ENCODE results near the gene ETDA. TPM values are rescaled to one million over a fixed set of nuclear protein-coding genes. Genes with fewer than 3 reads are reported as not detected.
"Not testable (repeated sequence)": the region's sequence is repeated elsewhere in the genome, so short reads cannot be mapped to it uniquely, and the experiment has no call there.

ETDA gene
- total RNA-seq (2014; rRNA removed; shearing (Covaris generic)) = not detected in 2 replicates

DNA sequence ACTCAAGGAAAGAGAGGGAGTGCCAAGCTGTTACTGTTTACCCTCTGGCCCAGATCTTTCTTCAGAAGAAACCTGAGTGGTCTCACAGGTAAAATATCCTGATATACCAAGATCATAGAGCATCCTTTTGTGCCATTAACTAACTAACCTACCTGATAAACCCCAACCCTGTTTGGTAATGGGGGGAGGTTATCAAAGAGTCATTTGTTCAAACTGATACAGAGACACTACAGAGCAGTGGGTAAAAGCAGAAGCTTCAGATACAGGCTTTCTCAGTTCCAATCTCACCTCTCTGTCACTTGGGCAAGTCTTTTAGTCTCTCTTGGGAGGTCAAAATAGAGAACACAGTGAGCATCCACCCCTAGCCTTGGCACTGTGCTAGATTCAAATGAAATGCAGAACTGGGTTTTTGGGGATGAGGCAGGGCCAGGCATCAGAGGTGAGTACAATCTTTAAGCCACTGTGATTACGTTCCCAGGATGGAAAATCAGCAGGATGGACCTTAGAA, at the start of gene ETDA:
TSS of gene ETDA (plus strand) at position 51 of the 508 bp plus-strand sequence. CDS start 1,216 bp downstream, outside the sequence.
- not testable (repeated sequence) for DNase-seq (ENCODE audit: low read depth in 1 of 2, low spot score in 2 of 2); H3K9me3 ChIP-seq (replicated peaks); H3K27me3 ChIP-seq (replicated peaks); H3K27ac ChIP-seq; H3K36me3 ChIP-seq; H3K4me1 ChIP-seq (replicated peaks); H3K4me3 ChIP-seq

DNA sequence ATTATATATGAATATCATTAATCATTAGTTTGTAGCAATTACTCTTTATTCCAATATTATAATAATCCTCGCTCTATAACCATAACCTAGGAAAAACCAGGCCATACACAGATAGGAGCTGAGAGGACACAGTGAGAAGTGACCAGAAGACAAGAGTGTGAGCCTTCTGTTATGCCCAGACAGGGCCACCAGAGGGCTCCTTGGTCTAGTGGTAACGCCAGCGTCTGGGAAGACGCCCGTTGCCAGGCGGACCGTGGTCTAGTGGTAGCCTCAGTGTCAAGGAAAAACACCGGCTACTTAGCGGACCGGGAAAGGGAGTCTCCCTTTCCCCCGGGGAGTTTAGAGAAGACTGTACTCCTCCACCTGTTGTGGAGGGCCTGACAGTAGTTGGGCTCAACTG, 45.4 kb upstream of the ETDA start:
- not testable (repeated sequence) for H3K9me3 ChIP-seq (replicated peaks); H3K4me3 ChIP-seq; H3K27ac ChIP-seq; H3K36me3 ChIP-seq; H3K27me3 ChIP-seq (replicated peaks); H3K4me1 ChIP-seq (replicated peaks)
- DNase-seq (ENCODE audit: low read depth in 1 of 2, low spot score in 2 of 2) = peak in 1 of 2 experiments; percentile 41

DNA sequence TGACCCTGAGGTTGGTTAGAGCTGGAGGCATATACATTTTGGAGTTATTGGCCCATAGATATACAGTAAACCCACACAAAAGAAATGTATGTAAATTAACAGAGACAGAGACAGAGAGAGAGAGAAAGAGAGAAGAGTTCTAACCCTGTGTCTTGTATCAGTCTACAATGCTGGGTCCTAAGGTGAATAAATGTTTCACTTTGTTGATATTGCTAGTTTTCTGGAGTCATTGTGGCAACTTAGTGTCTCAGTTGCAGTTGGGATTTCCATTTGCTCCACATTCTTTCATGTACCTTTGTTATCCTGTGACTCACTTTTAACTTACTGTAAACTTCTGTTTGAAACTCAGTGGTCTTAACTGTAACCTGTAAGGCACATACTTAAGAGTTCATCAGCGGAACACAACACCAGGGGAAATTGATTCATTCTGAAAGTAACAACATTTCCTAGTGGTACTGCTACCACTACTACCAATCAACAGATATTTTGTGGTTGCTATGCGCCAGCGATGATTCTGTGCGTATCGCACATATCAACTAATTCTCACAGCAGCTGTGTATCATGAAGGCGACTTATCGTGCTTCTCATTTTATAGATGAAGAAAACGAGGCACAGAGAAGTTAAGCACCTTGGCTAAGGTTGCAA, 38.5 kb upstream of the ETDA start:
- Histone ChIP-seq H3K36me3 (no peaks in the 10 kb centered on the region), H3K4me3 (no peak overlapping the region), H3K9me3 (replicated peaks) (no peaks in the 10 kb centered on the region), H3K4me1 (replicated peaks) (no peaks in the 10 kb centered on the region), H3K27me3 (replicated peaks) (no peaks in the 10 kb centered on the region), H3K27ac (no peak overlapping the region)
- no peak for DNase-seq (ENCODE audit: low read depth in 1 of 2, low spot score in 2 of 2)

DNA sequence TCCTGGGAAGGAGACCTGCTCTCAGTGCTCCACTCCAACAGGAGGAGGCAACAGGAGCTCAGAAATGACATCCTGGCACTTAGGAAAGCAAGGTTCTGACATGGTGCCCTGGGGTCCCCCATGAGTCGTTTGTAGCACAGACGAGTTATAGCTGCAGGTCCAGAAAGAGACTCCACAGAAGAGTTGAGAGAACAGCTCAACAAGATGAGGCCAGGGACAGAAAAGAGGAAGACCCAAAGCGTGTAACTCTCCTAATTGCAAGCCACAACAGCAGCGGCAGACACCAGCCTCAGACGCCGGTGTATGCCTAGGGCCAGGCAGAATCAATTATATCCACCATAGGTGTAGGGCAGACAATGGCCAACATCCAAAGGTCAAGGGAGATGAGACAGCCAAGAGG, 5.9 kb upstream of the ETDA start:
- H3K4me3 ChIP-seq; H3K4me1 ChIP-seq (replicated peaks); H3K9me3 ChIP-seq (replicated peaks); H3K36me3 ChIP-seq; H3K27me3 ChIP-seq (replicated peaks); H3K27ac ChIP-seq; DNase-seq (ENCODE audit: low read depth in 1 of 2, low spot score in 2 of 2): not testable (repeated sequence)

DNA sequence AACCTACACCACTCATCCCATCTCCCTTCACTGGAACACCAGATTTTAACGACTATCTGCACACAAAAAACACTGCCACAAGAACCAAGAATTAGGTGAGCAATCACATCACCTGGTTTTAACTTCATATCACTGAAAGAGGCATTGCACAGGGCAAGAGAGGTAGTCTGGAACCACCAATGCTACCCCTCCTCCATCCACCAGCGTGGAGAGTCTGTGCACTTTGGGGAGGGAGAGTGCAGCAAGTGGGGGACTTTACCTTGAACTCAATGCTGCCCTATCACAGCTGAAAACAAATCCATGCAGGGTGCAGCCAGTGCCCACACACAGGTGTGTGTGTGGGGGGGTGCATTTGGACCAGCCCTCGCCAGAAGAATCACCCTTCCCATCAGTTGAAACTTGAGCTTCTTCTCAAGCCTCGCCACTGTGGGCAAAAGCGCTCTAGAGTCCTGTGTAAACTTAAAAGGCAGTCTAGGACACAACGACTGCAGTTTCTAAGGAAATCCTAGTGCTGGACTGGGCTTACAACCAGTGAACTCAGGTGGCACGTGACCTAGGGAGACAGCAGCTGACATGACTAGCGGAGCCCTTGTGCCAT, 4.3 kb downstream of the ETDA start:
- H3K9me3 ChIP-seq (replicated peaks); DNase-seq (ENCODE audit: low read depth in 1 of 2, low spot score in 2 of 2); H3K27ac ChIP-seq; H3K4me1 ChIP-seq (replicated peaks); H3K27me3 ChIP-seq (replicated peaks); H3K36me3 ChIP-seq; H3K4me3 ChIP-seq: not testable (repeated sequence)

DNA sequence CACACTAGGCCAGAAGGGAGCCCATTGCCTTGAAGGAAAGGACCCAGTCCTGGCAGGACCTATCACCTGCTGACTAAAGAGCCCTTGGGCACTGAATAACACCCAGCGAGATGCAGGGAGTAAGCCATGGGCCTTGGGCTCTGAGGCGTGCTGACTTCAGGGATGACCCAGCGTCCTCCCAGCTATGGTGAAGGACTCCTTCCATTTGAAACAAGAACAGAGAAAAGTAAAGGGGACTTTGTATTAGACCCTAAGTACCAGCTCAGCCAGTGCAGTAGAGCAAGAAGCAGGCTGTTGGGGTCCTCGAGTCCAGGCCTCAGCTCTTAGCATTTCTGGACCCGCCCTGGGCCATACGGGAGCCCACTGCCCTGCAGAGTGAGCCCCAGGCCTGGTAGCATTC, 5.1 kb downstream of the ETDA start:
- H3K27ac ChIP-seq = no peak overlapping the region
- no peaks in the 10 kb centered on the region for H3K36me3 ChIP-seq

DNA sequence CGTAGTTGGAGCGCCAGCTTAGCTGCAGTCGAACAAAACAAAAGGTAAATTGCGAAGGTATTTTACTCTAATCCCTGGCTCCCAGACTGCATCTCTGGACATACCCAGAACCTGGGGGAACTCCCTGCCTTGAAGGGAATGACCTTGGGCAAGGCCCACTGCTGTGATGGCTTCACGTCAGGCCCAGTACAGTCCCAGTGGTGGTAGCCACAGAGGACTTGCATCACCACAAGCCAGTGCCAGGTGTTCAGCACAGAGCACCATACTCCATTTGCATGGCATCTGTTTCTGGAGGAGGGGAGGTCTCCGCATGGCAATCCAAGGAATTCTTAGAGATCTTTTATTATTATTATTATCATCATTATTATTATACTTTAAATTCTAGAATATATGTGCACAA, 5.6 kb downstream of the ETDA start:
- Histone ChIP-seq H3K4me1 (replicated peaks) (no peaks in the 10 kb centered on the region), H3K36me3 (no peaks in the 10 kb centered on the region), H3K27ac (no peak overlapping the region), H3K27me3 (replicated peaks) (no peaks in the 10 kb centered on the region), H3K9me3 (replicated peaks) (no peaks in the 10 kb centered on the region), H3K4me3 (no peak overlapping the region)
- DNase-seq (ENCODE audit: low read depth in 1 of 2, low spot score in 2 of 2) = no peak

More for the DNA sequence above, 5.1 kb downstream of the ETDA start:
- no peak overlapping the region for H3K4me3 ChIP-seq
- no peak for DNase-seq (ENCODE audit: low read depth in 1 of 2, low spot score in 2 of 2)
- no peaks in the 10 kb centered on the region for H3K9me3 ChIP-seq (replicated peaks)
- H3K27me3 ChIP-seq (replicated peaks) = no peaks in the 10 kb centered on the region
- no peaks in the 10 kb centered on the region for H3K4me1 ChIP-seq (replicated peaks)

DNA sequence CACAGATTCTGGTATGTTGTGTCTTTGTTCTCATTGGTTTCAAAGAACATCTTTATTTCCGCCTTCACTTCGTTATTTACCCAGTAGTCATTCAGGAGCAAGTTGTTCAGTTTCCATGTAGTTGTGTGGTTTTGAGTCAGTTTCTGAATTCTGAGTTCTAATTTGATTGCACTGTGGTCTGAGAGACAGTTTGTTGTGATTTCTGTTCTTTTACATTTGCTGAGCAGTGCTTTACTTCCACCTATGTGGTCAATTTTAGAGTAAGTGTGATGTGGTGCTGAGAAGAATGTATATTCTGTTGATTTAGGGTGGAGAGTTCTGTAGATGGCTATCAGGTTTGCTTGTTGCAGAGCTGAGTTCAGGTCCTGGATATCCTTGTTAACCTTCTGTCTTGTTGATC, 9.1 kb downstream of the ETDA start:
- H3K4me1 ChIP-seq (replicated peaks); H3K9me3 ChIP-seq (replicated peaks); H3K27ac ChIP-seq; H3K36me3 ChIP-seq; H3K4me3 ChIP-seq; DNase-seq (ENCODE audit: low read depth in 1 of 2, low spot score in 2 of 2); H3K27me3 ChIP-seq (replicated peaks): not testable (repeated sequence)

DNA sequence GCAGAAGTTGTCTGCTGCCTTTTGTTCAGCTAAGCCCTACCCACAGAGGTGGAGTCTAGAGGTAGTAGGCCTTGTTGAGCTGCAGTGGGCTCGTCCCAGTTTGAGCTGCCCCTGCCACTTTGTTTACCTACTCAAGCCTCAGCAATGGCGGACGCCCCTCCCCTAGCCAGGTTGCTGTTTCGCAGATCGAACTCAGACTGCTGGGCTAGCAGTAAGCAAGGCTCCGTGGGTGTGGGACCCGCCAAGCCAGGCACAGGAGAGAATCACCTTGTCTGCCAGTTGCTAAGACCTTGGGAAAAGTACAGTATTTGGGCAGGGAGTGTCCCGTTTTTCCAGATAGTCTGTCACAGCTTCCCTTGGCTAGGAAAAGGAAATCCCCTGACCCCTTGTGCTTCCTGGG, 11.5 kb downstream of the ETDA start:
- not testable (repeated sequence) for H3K4me1 ChIP-seq (replicated peaks); H3K4me3 ChIP-seq; H3K9me3 ChIP-seq (replicated peaks); H3K36me3 ChIP-seq; H3K27ac ChIP-seq; DNase-seq (ENCODE audit: low read depth in 1 of 2, low spot score in 2 of 2); H3K27me3 ChIP-seq (replicated peaks)

DNA sequence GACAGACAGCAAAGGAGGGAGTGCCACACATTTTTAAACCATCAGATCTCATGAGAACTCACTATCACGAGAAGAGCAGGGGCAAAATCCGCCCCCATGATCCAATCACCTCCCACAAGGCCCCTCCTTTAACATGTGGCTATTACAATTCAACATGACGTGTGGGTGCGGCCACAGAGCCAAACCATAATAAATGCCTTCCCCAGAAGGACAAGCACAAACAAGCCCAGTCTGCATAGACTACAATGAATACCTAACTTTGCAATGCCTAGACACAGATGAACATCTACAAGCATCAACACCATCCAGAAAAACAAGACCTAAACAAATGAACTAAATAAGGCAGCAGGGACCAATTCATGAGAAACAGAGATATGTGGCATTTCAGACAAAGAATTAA, 12.3 kb downstream of the ETDA start:
- Histone ChIP-seq H3K27me3 (replicated peaks) (no peaks in the 10 kb centered on the region), H3K27ac (no peak overlapping the region), H3K36me3 (no peaks in the 10 kb centered on the region), H3K4me1 (replicated peaks) (no peaks in the 10 kb centered on the region), H3K4me3 (no peak overlapping the region), H3K9me3 (replicated peaks) (no peaks in the 10 kb centered on the region)
- no peak for DNase-seq (ENCODE audit: low read depth in 1 of 2, low spot score in 2 of 2)

DNA sequence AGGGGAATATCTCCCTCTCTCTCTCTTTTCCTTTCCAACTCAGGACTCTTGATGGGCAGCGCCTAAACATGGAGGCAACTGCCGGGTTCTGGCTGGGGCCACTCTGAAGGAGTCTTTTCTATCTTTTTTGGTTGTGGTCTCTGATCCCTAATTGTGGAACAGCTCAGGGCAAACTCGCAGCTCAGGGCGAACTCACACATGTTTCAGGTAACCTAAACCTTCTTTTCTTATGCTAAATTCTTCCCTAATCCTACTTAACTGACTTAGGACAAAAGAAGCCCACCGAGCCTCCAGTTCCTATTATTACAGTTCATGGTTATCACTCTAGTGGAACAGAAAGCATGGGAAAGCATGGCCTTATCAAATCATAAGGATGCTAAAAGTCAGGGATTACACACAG, 21.3 kb downstream of the ETDA start:
- Histone ChIP-seq H3K4me3 (no peak overlapping the region), H3K27me3 (replicated peaks) (no peaks in the 10 kb centered on the region), H3K4me1 (replicated peaks) (no peaks in the 10 kb centered on the region), H3K9me3 (replicated peaks) (no peaks in the 10 kb centered on the region), H3K36me3 (no peaks in the 10 kb centered on the region), H3K27ac (no peak overlapping the region)
- DNase-seq (ENCODE audit: low read depth in 1 of 2, low spot score in 2 of 2) = no peak

DNA sequence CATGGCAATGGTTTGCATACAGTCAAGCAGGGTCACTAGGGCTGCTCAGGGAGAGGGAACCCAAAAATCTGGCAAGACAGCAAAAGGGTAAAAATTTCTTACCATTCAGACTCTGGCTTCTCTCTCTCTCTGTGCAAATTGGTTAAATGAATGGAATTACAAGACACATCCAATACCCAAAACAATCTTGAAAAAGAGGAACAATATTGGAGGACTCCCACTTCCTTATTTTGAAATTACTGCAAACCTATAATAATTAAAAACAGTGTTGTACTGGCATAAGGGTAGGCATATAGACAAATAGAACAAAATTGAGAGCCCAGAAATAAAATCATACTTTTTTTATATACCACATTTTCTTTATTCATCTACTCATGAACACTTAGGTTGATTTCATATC, 24.1 kb downstream of the ETDA start:
- Histone ChIP-seq H3K27me3 (replicated peaks) (no peaks in the 10 kb centered on the region), H3K9me3 (replicated peaks) (no peaks in the 10 kb centered on the region), H3K36me3 (no peaks in the 10 kb centered on the region), H3K27ac (no peak overlapping the region), H3K4me1 (replicated peaks) (no peaks in the 10 kb centered on the region), H3K4me3 (no peak overlapping the region)
- no peak for DNase-seq (ENCODE audit: low read depth in 1 of 2, low spot score in 2 of 2)

DNA sequence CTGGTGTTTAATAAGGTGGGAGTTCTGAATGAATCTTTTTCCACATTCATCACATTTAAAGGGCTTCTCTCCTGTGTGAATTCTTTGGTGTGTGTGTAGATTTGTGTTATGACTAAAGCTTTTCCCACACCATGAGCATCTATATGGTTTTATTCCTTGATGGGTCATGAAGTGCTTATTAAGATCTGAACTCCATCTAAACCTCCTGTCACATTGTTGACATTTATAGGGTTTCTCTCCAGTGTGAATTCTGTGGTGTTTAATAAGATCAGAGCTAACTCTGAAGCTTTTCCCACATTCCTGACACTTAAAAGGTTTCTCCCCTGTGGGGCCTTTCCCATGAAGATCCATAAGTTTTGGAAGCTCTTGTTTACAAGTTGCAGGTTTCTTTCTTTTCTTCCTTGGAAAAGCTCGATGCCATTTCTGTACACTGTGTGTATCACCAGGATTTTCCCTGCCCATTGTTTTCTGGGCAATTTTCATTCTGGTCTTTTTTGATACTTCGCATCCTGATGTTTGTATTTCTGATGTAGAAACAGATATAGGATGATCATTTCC, 35.5 kb downstream of the ETDA start:
- no peaks in the 10 kb centered on the region for H3K27me3 ChIP-seq (replicated peaks)
- no peak overlapping the region for H3K4me3 ChIP-seq
- H3K9me3 ChIP-seq (replicated peaks) = 0 out of 2 replicates have a peak, but pooled peaks cover 2% of the 10 kb centered on the region
- H3K36me3 ChIP-seq = no peaks in the 10 kb centered on the region
- no peak for DNase-seq (ENCODE audit: low read depth in 1 of 2, low spot score in 2 of 2)
- no peaks in the 10 kb centered on the region for H3K4me1 ChIP-seq (replicated peaks)
- no peak overlapping the region for H3K27ac ChIP-seq

DNA sequence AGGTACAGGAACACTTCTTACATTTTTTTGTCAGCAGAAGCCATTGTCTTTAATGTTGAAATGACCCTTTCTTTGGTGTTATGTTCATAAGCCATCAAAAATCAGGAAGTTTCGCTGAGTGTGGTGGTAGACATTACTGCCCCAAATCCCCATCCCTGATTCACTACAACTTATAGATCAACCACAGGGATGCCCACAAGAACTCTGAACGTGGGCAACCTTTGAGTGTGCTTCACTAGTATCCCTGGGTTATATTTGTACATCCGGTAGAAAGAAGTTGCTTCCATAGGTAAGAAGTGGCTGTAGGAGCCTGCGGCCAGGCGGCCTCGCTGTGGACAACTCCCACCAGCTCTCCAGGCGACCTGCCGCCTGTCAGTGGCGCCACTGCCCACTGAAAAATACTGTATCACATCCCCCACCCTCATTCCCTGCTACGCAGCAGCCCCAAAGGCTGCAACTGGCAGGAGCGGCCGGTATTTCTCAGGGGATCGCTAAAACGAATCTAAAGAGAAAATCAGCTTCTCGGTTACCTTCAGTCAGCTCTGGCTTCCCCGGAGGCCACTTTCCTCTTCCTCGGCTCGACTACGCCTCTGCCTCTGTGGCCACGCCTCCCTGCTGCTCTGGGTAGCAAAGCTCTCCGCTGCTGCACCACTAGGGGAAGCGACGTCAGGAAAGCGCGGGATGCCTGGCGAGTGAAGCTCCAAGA, 43.5 kb downstream of the ETDA start:
- Histone ChIP-seq H3K4me1 (replicated peaks) (no peaks in the 10 kb centered on the region), H3K27ac (no peak overlapping the region), H3K36me3 (no peaks in the 10 kb centered on the region), H3K4me3 (no peak overlapping the region), H3K27me3 (replicated peaks) (no peaks in the 10 kb centered on the region), H3K9me3 (replicated peaks) (no peaks in the 10 kb centered on the region)
- DNase-seq (ENCODE audit: low read depth in 1 of 2, low spot score in 2 of 2) = no peak

Measured in SJSA1 (cell line).